Fibroblast of lung (primary cell): ENCODE data around the gene PIGH. TPM values are rescaled to one million over a fixed set of nuclear protein-coding genes. Genes with fewer than 3 reads are reported as not detected.

ENCODE experiments used
- DNase-seq, 2 donors: peaks; one replicate each; pipeline versions ENCODE4 v3.0.0 to v3.0.0-alpha.2; 2010; ENCODE audit warnings: low read depth in 2 of 2
- H2AFZ ChIP-seq: 2 replicates; pipeline ENCODE4 v1.5.1; 2012; ENCODE audit warnings: low read length, control low read depth, inconsistent platforms
- H3K27ac ChIP-seq: 2 replicates; pipeline ENCODE4 v1.5.1; 2011; ENCODE audit warnings: low read length, control low read depth; ENCODE audit not compliant: insufficient read depth
- H3K27me3 ChIP-seq: 2 replicates; pipeline ENCODE4 v1.5.1; 2011; ENCODE audit warnings: mild to moderate bottlenecking, low read length; ENCODE audit not compliant: control insufficient read depth, insufficient read depth
- H3K36me3 ChIP-seq: 2 replicates; pipeline ENCODE4 v1.5.1; 2011; ENCODE audit warnings: low read length; ENCODE audit not compliant: control insufficient read depth, insufficient read depth
- H3K4me1 ChIP-seq: 2 replicates; pipeline ENCODE4 v1.5.1; 2011; ENCODE audit warnings: low read length; ENCODE audit not compliant: control insufficient read depth, insufficient read depth; ENCODE audit errors: extremely low read depth
- H3K4me2 ChIP-seq: 2 replicates; pipeline ENCODE4 v1.5.1; 2011; ENCODE audit warnings: low read length, control low read depth; ENCODE audit not compliant: insufficient read depth; ENCODE audit errors: extremely low read depth
- H3K4me3 ChIP-seq, 4 experiments: fragments of 200-600 bp in 1 of 4; sonication (generic) in 1 of 4; replicated peaks in 1 of 4; 2 replicates each; pipeline ENCODE4 v1.5.1; 2011 to 2016; ENCODE audit warnings: low read length in 4 of 4, low read depth in 3 of 4, mild to moderate bottlenecking in 3 of 4, control low read depth in 2 of 4, inconsistent platforms in 1 of 4, mixed read lengths in 1 of 4; ENCODE audit not compliant: insufficient read depth in 1 of 4; ENCODE audit errors: control extremely low read depth in 1 of 4
- H3K79me2 ChIP-seq: 2 replicates; pipeline ENCODE4 v1.5.1; 2012; ENCODE audit warnings: mild to moderate bottlenecking, low read length, inconsistent platforms; ENCODE audit not compliant: control insufficient read depth, insufficient read depth
- H3K9ac ChIP-seq: 2 replicates; pipeline ENCODE4 v1.5.1; 2011; ENCODE audit warnings: mild to moderate bottlenecking, low read length, control low read depth; ENCODE audit not compliant: insufficient read depth
- H3K9me3 ChIP-seq: 2 replicates; pipeline ENCODE4 v1.5.1; 2012; ENCODE audit warnings: low read depth, low read length; ENCODE audit not compliant: control insufficient read depth, insufficient read depth
- H4K20me1 ChIP-seq: 2 replicates; pipeline ENCODE4 v1.5.1; 2011; ENCODE audit warnings: low read length; ENCODE audit not compliant: control insufficient read depth, insufficient read depth; ENCODE audit errors: extremely low read depth
- CTCF ChIP-seq, 2 donors: IDR thresholded peaks in 1 of 2; conservative IDR thresholded peaks in 1 of 2; 1 replicate in 1 of 2; 2 replicates in 1 of 2; pipeline ENCODE4 v1.5.1; 2011 to 2012; ENCODE audit warnings: low read length in 2 of 2, control low read depth in 1 of 2, inconsistent platforms in 1 of 2, low read depth in 1 of 2, mild to moderate bottlenecking in 1 of 2
- EZH2 ChIP-seq: IDR thresholded peaks from 2 replicates; pipeline ENCODE4 v1.5.1; 2012; ENCODE audit warnings: low read length, control low read depth, mild to moderate bottlenecking; ENCODE audit errors: missing control alignments
- polyA plus RNA-seq, 2 donors: library from polyadenylated mRNA; depleted of rRNA in 1 of 2; stranded (reverse) in 1 of 2; unstranded in 1 of 2; fragments of >200 nt; gene quantifications; 2 replicates each; pipeline ENCODE4 v1.2.1, GENCODE V29; 2011 to 2012; ENCODE audit warnings: missing spikeins in 1 of 2
- total RNA-seq: library from RNA; depleted of rRNA; stranded (reverse); fragments of >200 nt; gene quantifications from 2 replicates; pipeline ENCODE4 v1.2.1, GENCODE V29; 2014

The PIGH gene
- total and polyA plus RNA-seq, 2 donors (not counting 1 experiment from before 2014, with no cell fraction given) = 12.7 to 15.6 TPM

GRCh38 chr14:67644428-67644827 is 44.4 kb upstream of the PIGH start:
- H4K20me1 ChIP-seq = no peaks in the 10 kb centered on the region
- DNase-seq = peak; percentile 9 to 11
- H3K4me3 ChIP-seq = no peak overlapping the region
- TF ChIP-seq EZH2 (no peak), CTCF (conservative IDR thresholded peaks at IDR 0.05 in 1 of 2, IDR thresholded peaks at IDR 0.05 in 1 of 2; ENCODE audit: low read depth in 1 of 2, low read length in 2 of 2) (no peak)
- no peaks in the 10 kb centered on the region for H3K79me2 ChIP-seq
- H3K4me1 ChIP-seq = no peaks in the 10 kb centered on the region
- no peak overlapping the region for H3K9ac ChIP-seq
- H3K36me3 ChIP-seq = peaks cover 3% of the 10 kb centered on the region
- H2AFZ ChIP-seq = no peak overlapping the region
- no peak overlapping the region for H3K27ac ChIP-seq
- no peak overlapping the region for H3K4me2 ChIP-seq
- no peaks in the 10 kb centered on the region for H3K9me3 ChIP-seq
- H3K27me3 ChIP-seq = no peaks in the 10 kb centered on the region

GRCh38 chr14:67643713-67644112 is 43.6 kb upstream of the PIGH start:
- no peak for DNase-seq
- H3K27me3 ChIP-seq = no peaks in the 10 kb centered on the region
- TF ChIP-seq CTCF (conservative IDR thresholded peaks at IDR 0.05 in 1 of 2, IDR thresholded peaks at IDR 0.05 in 1 of 2; ENCODE audit: low read depth in 1 of 2, low read length in 2 of 2) (no peak), EZH2 (no peak)
- H3K9me3 ChIP-seq = no peaks in the 10 kb centered on the region
- no peak overlapping the region for H3K4me2 ChIP-seq
- H4K20me1 ChIP-seq = no peaks in the 10 kb centered on the region
- no peaks in the 10 kb centered on the region for H3K79me2 ChIP-seq
- no peak overlapping the region for H3K4me3 ChIP-seq
- H3K27ac ChIP-seq = no peak overlapping the region
- no peak overlapping the region for H2AFZ ChIP-seq
- H3K9ac ChIP-seq = no peak overlapping the region
- peaks cover 2% of the 10 kb centered on the region for H3K36me3 ChIP-seq
- H3K4me1 ChIP-seq = no peaks in the 10 kb centered on the region

DNA sequence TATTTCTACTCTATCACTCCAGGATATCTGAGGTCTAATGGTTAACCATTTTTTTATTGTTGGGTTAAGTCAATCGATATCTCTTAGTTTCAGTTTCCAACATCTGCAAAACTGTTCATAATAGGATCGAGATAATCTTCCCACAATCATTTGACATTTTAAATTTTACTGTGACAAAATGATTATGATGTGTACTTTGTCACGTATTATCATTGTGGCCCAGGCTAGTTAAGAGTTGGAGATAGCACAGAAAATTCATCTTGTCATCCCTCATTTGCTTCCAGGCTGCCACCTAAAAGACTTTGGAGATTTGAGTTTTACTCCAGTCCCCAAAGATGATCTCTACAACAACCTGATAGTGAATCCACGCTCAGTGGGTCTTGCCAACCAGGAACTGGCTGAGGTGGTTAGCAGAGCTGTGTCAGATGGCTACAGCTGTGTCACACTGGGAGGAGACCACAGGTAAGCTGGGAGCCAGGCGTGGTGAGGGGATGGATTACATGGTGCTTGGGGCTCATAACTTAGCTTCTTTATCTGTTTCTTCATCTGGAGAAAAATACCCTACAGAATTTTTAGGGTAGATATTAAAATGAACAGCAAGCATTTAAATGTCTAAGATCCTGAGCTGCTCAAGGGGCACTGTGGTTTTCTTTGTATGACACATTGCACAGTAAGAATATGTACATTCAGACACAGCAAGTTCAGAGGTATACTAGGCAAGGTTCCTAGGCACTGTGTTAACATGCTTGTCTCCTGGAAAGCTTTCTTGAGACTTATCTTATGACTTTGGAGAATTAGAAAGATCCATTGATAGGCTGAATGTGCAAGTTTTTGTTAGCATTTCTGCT is 42.1 kb upstream of the PIGH start:
- TF ChIP-seq EZH2 = no peak
- no peak for TF ChIP-seq CTCF (conservative IDR thresholded peaks at IDR 0.05 in 1 of 2, IDR thresholded peaks at IDR 0.05 in 1 of 2; ENCODE audit: low read depth in 1 of 2, low read length in 2 of 2)

More for the DNA sequence above, 42.1 kb upstream of the PIGH start:
- Histone ChIP-seq H3K36me3 (no peaks in the 10 kb centered on the region), H3K9ac (no peak overlapping the region), H3K4me1 (no peaks in the 10 kb centered on the region), H3K27ac (no peak overlapping the region), H3K4me2 (no peak overlapping the region), H3K9me3 (no peaks in the 10 kb centered on the region), H4K20me1 (no peaks in the 10 kb centered on the region), H3K4me3 (no peak overlapping the region), H3K79me2 (no peaks in the 10 kb centered on the region), H2AFZ (no peak overlapping the region), H3K27me3 (no peaks in the 10 kb centered on the region)
- no peak for DNase-seq
